Endothelial cell of umbilical vein (primary cell): Measurements from ENCODE around the gene CAMK2B. TPM values are rescaled to one million over a fixed set of nuclear protein-coding genes. Genes with fewer than 3 reads are reported as not detected.

Source experiments
- BruUV-seq: library from RNA; stranded (reverse); fragments of 400-500 nt; replicated peaks from 2 replicates; lab custom pipeline; 2021; lab: Mats Ljungman, UMichigan
- CTCF ChIA-PET: fragments of 300-600, 350-600 bp; sonication (Branson Sonifier 250); formaldehyde crosslinking; loops from one replicate; lab custom pipeline; 2021; ENCODE audit warnings: antibody characterized with exemption, inconsistent platforms; lab: Charles Lee
- POLR2A ChIA-PET: fragments of 300-600, 350-600 bp; sonication (Branson Sonifier 250); formaldehyde crosslinking; loops from one replicate; lab custom pipeline; 2021; ENCODE audit warnings: antibody characterized with exemption, inconsistent platforms; lab: Charles Lee
- DNase-seq: peaks from one replicate; pipeline ENCODE4 v3.0.0-alpha.2; 2011; ENCODE audit warnings: low read depth, low spot score
- FAIRE-seq: peaks from 2 replicates; lab custom pipeline; 2011; peaks lifted over from hg19 to GRCh38; lab: Jason Lieb, UNC
- H2AFZ ChIP-seq: 2 replicates; pipeline ENCODE4 v1.6.0; 2012; ENCODE audit warnings: low read depth, low read length, control low read depth, inconsistent platforms
- H3K27ac ChIP-seq: 2 replicates; pipeline ENCODE4 v1.5.1; 2011; ENCODE audit warnings: low read depth, mild to moderate bottlenecking, control low read depth, low read length, moderate library complexity; ENCODE audit not compliant: insufficient read depth
- H3K27me3 ChIP-seq, 2 experiments: 2 replicates each; pipeline versions ENCODE4 v1.6.0 to v1.6.1; 2011; ENCODE audit warnings: low read length in 2 of 2, mixed read lengths in 1 of 2; ENCODE audit not compliant: control insufficient read depth in 2 of 2, insufficient read depth in 2 of 2
- H3K36me3 ChIP-seq, 2 experiments: 2 replicates in 1 of 2; 3 replicates in 1 of 2; pipeline ENCODE4 v1.5.1; 2011; ENCODE audit warnings: low read length in 2 of 2, mild to moderate bottlenecking in 1 of 2, moderate library complexity in 1 of 2; ENCODE audit not compliant: control insufficient read depth in 2 of 2, insufficient read depth in 2 of 2; ENCODE audit errors: extremely low read depth in 1 of 2
- H3K4me1 ChIP-seq: 3 replicates; pipeline ENCODE4 v1.5.1; 2011; ENCODE audit warnings: mild to moderate bottlenecking, low read length; ENCODE audit not compliant: control insufficient read depth, insufficient read depth; ENCODE audit errors: extremely low read depth
- H3K4me2 ChIP-seq: 2 replicates; pipeline ENCODE4 v1.6.1; 2011; ENCODE audit warnings: low read length, control low read depth, mixed read lengths; ENCODE audit not compliant: insufficient read depth
- H3K4me3 ChIP-seq, 3 experiments: fragments of 200-600 bp in 1 of 3; sonication (generic), shearing (Covaris generic) in 1 of 3; replicated peaks in 1 of 3; 2 replicates each; pipeline ENCODE4 v1.5.1; 2011 to 2016; ENCODE audit warnings: control low read depth in 3 of 3, low read length in 3 of 3, mild to moderate bottlenecking in 2 of 3, inconsistent platforms in 1 of 3, low read depth in 1 of 3, moderate library complexity in 1 of 3; ENCODE audit not compliant: insufficient read depth in 1 of 3
- H3K79me2 ChIP-seq: 2 replicates; pipeline ENCODE4 v1.6.0; 2012; ENCODE audit warnings: low read length, inconsistent platforms; ENCODE audit not compliant: control insufficient read depth, insufficient read depth
- H3K9ac ChIP-seq: replicated peaks from 2 replicates; pipeline ENCODE3; 2011; ENCODE audit warnings: low read length, control low read depth; ENCODE audit not compliant: insufficient read depth; ENCODE audit errors: extremely low read depth
- H3K9me1 ChIP-seq: replicated peaks from 3 replicates; pipeline ENCODE4 v1.6.0; 2011; ENCODE audit warnings: mild to moderate bottlenecking, low read length; ENCODE audit not compliant: control insufficient read depth, insufficient read depth; ENCODE audit errors: extremely low read depth
- H3K9me3 ChIP-seq: replicated peaks from 2 replicates; pipeline ENCODE4 v1.5.1; 2012; ENCODE audit warnings: low read length, inconsistent platforms; ENCODE audit not compliant: control insufficient read depth, insufficient read depth
- H4K20me1 ChIP-seq: replicated peaks from 2 replicates; pipeline ENCODE3; 2011; ENCODE audit warnings: mild to moderate bottlenecking, low read length; ENCODE audit not compliant: control insufficient read depth, insufficient read depth; ENCODE audit errors: extremely low read depth
- CTCF ChIP-seq, 2 donors: IDR thresholded peaks; 1 replicate in 1 of 2; 2 replicates in 1 of 2; pipeline ENCODE4 v1.5.1; 2011; ENCODE audit warnings: low read length in 2 of 2, mild to moderate bottlenecking in 2 of 2, moderate library complexity in 2 of 2, control low read depth in 1 of 2, inconsistent platforms in 1 of 2, low read depth in 1 of 2; ENCODE audit not compliant: insufficient read depth in 1 of 2; ENCODE audit errors: extremely low read depth in 1 of 2
- EZH2 ChIP-seq: IDR thresholded peaks from 2 replicates; pipeline ENCODE4 v1.6.1; 2012; ENCODE audit warnings: borderline replicate concordance, low read depth, mild to moderate bottlenecking, moderate library complexity, low read length, inconsistent platforms; ENCODE audit not compliant: severe bottlenecking
- FOS ChIP-seq: IDR thresholded peaks from 2 replicates; pipeline ENCODE4 v1.6.1; 2011; ENCODE audit warnings: mild to moderate bottlenecking, low read length, moderate library complexity, borderline replicate concordance; ENCODE audit not compliant: insufficient read depth
- GATA2 ChIP-seq: IDR thresholded peaks from 2 replicates; pipeline ENCODE4 v1.7.0; 2011; ENCODE audit warnings: low read depth, mild to moderate bottlenecking, moderate library complexity, mixed read lengths, low read length; ENCODE audit not compliant: insufficient read length, insufficient read depth
- JUN ChIP-seq: IDR thresholded peaks from 2 replicates; pipeline ENCODE4 v1.6.1; 2011; ENCODE audit warnings: borderline replicate concordance, low read depth; ENCODE audit not compliant: insufficient read length, insufficient read depth
- MAX ChIP-seq: IDR thresholded peaks from 2 replicates; pipeline ENCODE4 v1.6.1; 2011; ENCODE audit not compliant: insufficient read depth, insufficient read length
- MYC ChIP-seq: IDR thresholded peaks from one replicate; pipeline ENCODE4 v1.6.1; 2011; ENCODE audit warnings: mild to moderate bottlenecking, low read depth, low read length
- POLR2A ChIP-seq: IDR thresholded peaks from 2 replicates; pipeline ENCODE4 v1.6.1; 2012; ENCODE audit warnings: low read depth, mild to moderate bottlenecking, control low read depth, low read length
- POLR2AphosphoS5 ChIP-seq: IDR thresholded peaks from 2 replicates; pipeline ENCODE4 v1.6.1; 2012; ENCODE audit warnings: low read depth, mild to moderate bottlenecking, control low read depth, low read length, moderate library complexity; ENCODE audit not compliant: insufficient read depth
- dilution Hi-C: fragments of 300-500 bp; cut with MboI; formaldehyde crosslinking; loops from one replicate; pipeline ENCODE4 v1.15.0; 2019; ENCODE audit warnings: low sequenced_read_pairs; ENCODE audit not compliant: extremely low pct_ligation_motif_present
- intact Hi-C: fragments of 100-400 bp; cut with micrococcal nuclease; formaldehyde crosslinking; loops from one replicate; pipeline ENCODE4 v1.10.0; 2022
- polyA plus RNA-seq, 4 experiments: library from polyadenylated mRNA; depleted of rRNA in 3 of 4; stranded (reverse) in 3 of 4; unstranded in 1 of 4; fragments of >200 nt; gene quantifications; 2 replicates each; pipeline versions ENCODE4 v1.2.1 to v1.2.3, GENCODE V29; 2011 to 2012; ENCODE audit warnings: missing spikeins in 1 of 4
- total RNA-seq: library from RNA; stranded (reverse); gene quantifications from 2 replicates; pipeline ENCODE4 v1.2.3, GENCODE V29; 2021

The CAMK2B gene
- total and polyA plus RNA-seq, 2 donors (not counting 3 experiments of a cell fraction or from before 2014, with no cell fraction given) = 0.57 to 1.6 TPM

DNA sequence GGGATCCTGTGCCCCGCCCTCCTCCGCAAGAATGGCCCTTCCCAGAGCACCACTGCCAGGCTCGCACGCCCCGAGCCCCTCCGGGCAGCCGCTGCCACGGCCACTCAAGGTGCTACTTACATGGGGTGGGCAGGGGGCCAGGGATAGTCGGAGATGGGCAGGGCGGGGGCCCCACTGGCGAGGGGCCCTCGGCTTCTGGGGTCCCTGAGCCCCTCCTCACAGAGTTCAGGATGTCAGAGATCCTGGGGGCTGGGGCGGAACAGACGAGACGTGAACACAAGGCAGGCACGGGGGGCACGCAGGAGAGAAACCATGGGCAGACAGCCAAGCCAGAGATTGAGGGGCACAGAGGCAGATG, 99.0 kb downstream of the CAMK2B start:
- Histone ChIP-seq H3K4me2 (no peak overlapping the region), H2AFZ (no peak overlapping the region), H3K4me1 (no peaks in the 10 kb centered on the region), H3K4me3 (no peak overlapping the region), H3K79me2 (no peaks in the 10 kb centered on the region), H4K20me1 (no peaks in the 10 kb centered on the region), H3K9me1 (no peaks in the 10 kb centered on the region), H3K27me3 (no peaks in the 10 kb centered on the region), H3K9ac (no peak overlapping the region), H3K36me3 (no peaks in the 10 kb centered on the region), H3K9me3 (no peaks in the 10 kb centered on the region), H3K27ac (no peak overlapping the region)
- ChIA-PET POLR2A (no interaction called here), CTCF (no interaction called here)
- intact Hi-C loops (no loop called here), dilution Hi-C loops (no loop called here)
- FAIRE-seq (no peak), DNase-seq (no peak)
- TF ChIP-seq POLR2AphosphoS5 (no peak), POLR2A (no peak), CTCF (IDR thresholded peaks at IDR 0.05; ENCODE audit: extremely low read depth in 1 of 2, insufficient read depth in 1 of 2, low read depth in 1 of 2, low read length in 2 of 2) (no peak), MYC (no peak), FOS (no peak), JUN (no peak), GATA2 (no peak), MAX (no peak), EZH2 (no peak)
- BruUV-seq = no TSS peak
